ENCODE data around the gene SAMD15.
"Not testable (repeated sequence)": the region's sequence is repeated elsewhere in the genome, so short reads cannot be mapped to it uniquely, and the experiment has no call there.

SAMD15 gene

DNA sequence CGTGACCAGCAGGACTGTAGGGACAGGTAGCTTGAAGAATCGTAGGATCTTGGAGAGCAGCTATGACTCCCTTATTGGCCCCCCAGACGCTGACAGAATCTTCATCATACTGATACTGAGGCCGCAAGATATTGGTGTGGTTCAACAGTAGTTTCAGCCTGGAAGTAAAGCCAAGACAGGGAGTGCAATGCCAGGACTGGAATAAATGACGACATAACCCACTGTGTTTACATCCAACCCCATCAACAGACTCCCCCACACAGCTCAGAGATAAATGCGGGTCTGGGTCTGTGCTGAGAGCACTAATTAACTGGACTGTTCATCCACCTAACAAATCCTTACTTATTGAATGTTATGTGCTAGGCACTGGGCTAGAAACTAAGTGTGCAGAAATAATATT lies 29.5 kb downstream of the SAMD15 start:
- Histone ChIP-seq H3K27me3 (ENCODE audit: insufficient read depth, low read depth, severe bottlenecking) (no peaks in the 10 kb centered on the region), H3K27ac (no peak overlapping the region), H3K36me3 (no peaks in the 10 kb centered on the region), H3K9me3 (ENCODE audit: severe bottlenecking) (no peaks in the 10 kb centered on the region), H3K4me3 (ENCODE audit: low read depth, low read length) (no peak overlapping the region)
- TF ChIP-seq, protein P1, sequence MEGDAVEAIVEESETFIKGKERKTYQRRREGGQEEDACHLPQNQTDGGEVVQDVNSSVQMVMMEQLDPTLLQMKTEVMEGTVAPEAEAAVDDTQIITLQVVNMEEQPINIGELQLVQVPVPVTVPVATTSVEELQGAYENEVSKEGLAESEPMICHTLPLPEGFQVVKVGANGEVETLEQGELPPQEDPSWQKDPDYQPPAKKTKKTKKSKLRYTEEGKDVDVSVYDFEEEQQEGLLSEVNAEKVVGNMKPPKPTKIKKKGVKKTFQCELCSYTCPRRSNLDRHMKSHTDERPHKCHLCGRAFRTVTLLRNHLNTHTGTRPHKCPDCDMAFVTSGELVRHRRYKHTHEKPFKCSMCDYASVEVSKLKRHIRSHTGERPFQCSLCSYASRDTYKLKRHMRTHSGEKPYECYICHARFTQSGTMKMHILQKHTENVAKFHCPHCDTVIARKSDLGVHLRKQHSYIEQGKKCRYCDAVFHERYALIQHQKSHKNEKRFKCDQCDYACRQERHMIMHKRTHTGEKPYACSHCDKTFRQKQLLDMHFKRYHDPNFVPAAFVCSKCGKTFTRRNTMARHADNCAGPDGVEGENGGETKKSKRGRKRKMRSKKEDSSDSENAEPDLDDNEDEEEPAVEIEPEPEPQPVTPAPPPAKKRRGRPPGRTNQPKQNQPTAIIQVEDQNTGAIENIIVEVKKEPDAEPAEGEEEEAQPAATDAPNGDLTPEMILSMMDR (IDR thresholded peaks at IDR 0.05; ENCODE audit: low read depth, low read length) = no peak
- DNase-seq = no peak

DNA sequence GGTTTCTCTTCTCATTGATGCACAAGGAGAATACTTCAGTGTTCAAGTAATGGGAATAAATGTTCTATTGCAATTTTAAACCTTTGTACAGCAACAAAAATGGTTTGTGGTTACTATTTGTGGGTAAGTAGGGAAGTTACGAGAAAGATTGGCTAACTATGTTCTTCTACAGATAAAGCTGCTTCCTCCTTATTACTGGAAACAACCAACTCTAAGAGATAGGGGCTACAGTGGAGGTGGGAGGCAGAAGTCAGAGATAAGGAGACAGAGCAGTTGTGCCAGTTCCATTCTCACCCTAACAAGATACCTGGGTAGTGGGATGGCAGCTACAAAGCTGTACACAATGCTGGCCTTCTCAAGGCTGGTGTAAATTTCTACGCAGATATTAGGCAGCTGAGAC lies 30.0 kb downstream of the SAMD15 start:
- H3K4me3 ChIP-seq (ENCODE audit: low read depth, low read length) = no peak overlapping the region
- TF ChIP-seq, protein P1 (IDR thresholded peaks at IDR 0.05; ENCODE audit: low read depth, low read length) = no peak
- H3K9me3 ChIP-seq (ENCODE audit: severe bottlenecking) = no peaks in the 10 kb centered on the region
- H3K27me3 ChIP-seq (ENCODE audit: insufficient read depth, low read depth, severe bottlenecking) = no peaks in the 10 kb centered on the region
- no peaks in the 10 kb centered on the region for H3K36me3 ChIP-seq
- DNase-seq = no peak
- no peak overlapping the region for H3K27ac ChIP-seq

DNA sequence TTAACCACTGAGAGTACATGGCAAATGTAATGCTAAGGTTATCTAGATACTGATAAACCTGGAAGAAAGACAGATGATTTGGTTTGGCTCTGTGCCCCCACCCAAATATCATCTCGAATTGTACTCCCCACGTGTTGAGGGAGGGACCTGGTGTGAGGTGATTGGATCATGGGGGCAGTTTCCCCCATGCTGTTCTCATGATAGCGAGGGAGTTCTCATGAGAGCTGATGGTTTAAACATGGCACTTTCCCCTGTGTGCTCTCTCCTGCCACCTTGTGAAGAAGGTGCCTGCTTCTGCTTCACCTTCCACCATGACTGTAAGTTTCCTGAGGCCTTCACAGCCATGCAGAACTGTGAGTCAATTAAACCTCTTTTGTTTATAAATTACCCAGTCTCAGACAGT lies 32.0 kb downstream of the SAMD15 start:
- TF ChIP-seq, protein P1 (IDR thresholded peaks at IDR 0.05; ENCODE audit: low read depth, low read length) = peak; percentile 48
- H3K4me3 ChIP-seq (ENCODE audit: low read depth, low read length) = no peak overlapping the region
- peak; percentile 36 for DNase-seq
- H3K36me3 ChIP-seq = no peaks in the 10 kb centered on the region
- H3K27ac ChIP-seq = no peak overlapping the region
- H3K9me3 ChIP-seq (ENCODE audit: severe bottlenecking) = no peaks in the 10 kb centered on the region
- H3K27me3 ChIP-seq (ENCODE audit: insufficient read depth, low read depth, severe bottlenecking) = no peaks in the 10 kb centered on the region

DNA sequence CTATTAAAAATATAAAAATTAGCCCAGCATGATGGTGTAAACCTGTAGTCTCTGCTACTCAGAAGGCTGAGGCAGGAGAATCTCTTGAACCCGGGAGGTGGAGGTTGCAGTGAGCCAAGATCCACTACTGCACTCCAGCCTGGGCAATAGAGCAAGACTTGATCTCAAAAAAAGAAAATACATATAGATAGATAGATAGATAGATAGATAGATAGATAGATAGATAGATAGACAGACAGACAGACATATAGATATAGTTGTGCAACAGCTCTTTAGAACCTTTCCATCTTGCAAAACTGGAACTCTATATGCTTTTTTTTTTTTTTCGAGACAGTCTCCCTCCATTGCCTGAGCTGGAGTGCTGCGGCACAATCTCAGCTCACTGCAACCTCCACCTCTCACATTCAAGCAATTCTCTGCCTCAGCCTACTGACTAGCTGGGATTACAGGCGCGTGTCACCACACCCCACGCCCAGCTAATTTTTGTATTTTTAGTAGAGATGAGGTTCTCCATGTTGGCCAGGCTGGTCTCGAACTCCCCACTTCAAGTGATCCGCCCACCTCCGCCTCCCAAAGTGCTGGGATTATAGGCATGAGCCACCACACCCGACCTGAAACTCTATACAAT lies 38.3 kb downstream of the SAMD15 start:
- H3K36me3 ChIP-seq, DNase-seq: not testable (repeated sequence)

DNA sequence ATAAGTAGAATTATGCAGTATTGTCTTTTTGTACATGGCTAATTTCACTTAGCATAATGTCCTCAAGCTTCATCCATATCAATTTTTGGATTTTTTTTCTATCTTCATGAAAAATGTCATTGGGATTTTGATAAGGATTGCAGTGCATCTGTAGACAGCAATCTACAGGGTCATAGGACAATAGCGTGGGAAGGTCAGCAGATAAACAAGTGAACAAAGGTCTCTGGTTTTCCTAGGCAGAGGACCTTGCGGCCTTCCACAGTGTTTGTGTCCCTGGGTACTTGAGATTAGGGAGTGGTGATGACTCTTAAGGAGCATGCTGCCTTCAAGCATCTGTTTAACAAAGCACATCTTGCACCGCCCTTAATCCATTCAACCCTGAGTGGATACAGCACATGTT lies 38.9 kb downstream of the SAMD15 start:
- H3K27ac ChIP-seq; H3K36me3 ChIP-seq; H3K4me3 ChIP-seq (ENCODE audit: low read depth, low read length); H3K27me3 ChIP-seq (ENCODE audit: insufficient read depth, low read depth, severe bottlenecking); DNase-seq; H3K9me3 ChIP-seq (ENCODE audit: severe bottlenecking): not testable (repeated sequence)

More for the DNA sequence above, 38.3 kb downstream of the SAMD15 start:
- H3K27me3 ChIP-seq (ENCODE audit: insufficient read depth, low read depth, severe bottlenecking); H3K4me3 ChIP-seq (ENCODE audit: low read depth, low read length); H3K9me3 ChIP-seq (ENCODE audit: severe bottlenecking); H3K27ac ChIP-seq: not testable (repeated sequence)

DNA sequence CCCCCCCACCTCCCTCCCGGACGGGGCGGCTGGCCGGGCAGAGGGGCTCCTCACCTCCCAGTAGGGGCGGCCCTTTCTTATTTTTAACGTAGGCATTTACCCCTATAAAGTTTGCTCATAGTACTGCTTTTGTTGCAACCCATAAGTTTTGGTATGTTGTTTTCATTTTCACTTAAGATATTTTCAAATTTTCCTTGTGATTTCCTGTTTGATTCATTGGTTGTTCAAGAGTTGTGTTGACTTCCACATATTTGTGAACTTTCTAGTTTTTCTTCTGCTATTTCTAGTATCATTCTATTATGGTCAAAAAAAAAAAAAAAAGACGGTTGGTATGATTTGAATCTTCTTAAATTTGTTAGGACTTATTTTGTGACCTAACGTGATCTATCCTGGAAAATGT lies 39.7 kb downstream of the SAMD15 start:
- no peak for DNase-seq
- no peaks in the 10 kb centered on the region for H3K36me3 ChIP-seq
- H3K9me3 ChIP-seq (ENCODE audit: severe bottlenecking) = no peaks in the 10 kb centered on the region
- no peak overlapping the region for H3K4me3 ChIP-seq (ENCODE audit: low read depth, low read length)
- TF ChIP-seq, protein P1 (IDR thresholded peaks at IDR 0.05; ENCODE audit: low read depth, low read length) = no peak
- no peak overlapping the region for H3K27ac ChIP-seq
- no peaks in the 10 kb centered on the region for H3K27me3 ChIP-seq (ENCODE audit: insufficient read depth, low read depth, severe bottlenecking)

DNA sequence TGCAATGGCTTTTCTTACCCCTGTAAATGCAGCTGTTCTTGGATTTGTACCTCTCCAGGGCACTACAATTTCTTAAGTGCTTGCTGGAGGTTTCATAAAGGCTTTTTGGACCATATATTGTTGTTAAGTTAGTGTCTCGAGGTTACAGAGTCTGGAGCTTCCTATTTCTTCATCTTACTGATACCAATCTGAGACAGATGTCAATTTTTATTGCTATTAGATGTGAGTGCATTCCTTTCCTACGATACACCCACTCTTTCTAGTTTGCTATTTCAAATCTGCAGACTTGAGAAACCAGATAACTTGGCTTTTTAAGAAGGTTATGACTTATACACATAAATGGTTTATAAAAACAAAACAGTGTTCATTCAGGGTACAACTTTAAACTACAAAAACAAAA lies 44.0 kb downstream of the SAMD15 start:
- Histone ChIP-seq H3K9me3 (ENCODE audit: severe bottlenecking) (no peaks in the 10 kb centered on the region), H3K4me3 (ENCODE audit: low read depth, low read length) (no peak overlapping the region), H3K27ac (no peak overlapping the region), H3K36me3 (no peaks in the 10 kb centered on the region; the same call in 1 of the 2 replicates), H3K27me3 (ENCODE audit: insufficient read depth, low read depth, severe bottlenecking) (no peaks in the 10 kb centered on the region)
- no peak for DNase-seq
- TF ChIP-seq, protein P1 (IDR thresholded peaks at IDR 0.05; ENCODE audit: low read depth, low read length) = no peak
